B cell (primary cell): ENCODE data around the gene OAT.

ENCODE experiments used
- CTCF ChIP-seq: fragments of 200-600 bp; IDR thresholded peaks from one replicate; pipeline ENCODE4 v1.8.0; 2022; ENCODE audit warnings: antibody characterized with exemption, mild to moderate bottlenecking
- EZH2 ChIP-seq: IDR thresholded peaks from 2 replicates; pipeline ENCODE4 v1.6.1; 2012; ENCODE audit warnings: borderline replicate concordance, low read depth, mild to moderate bottlenecking, moderate library complexity, low read length; ENCODE audit not compliant: insufficient read depth, poor library complexity, severe bottlenecking

- TF ChIP-seq CTCF (no peak), EZH2 (no peak)
These were observed 32.3 kb downstream of the OAT start for GRCh38 chr10:124386186-124387077.
